ENCODE data around the gene SLC4A2. TPM values are rescaled to one million over a fixed set of nuclear protein-coding genes. Genes with fewer than 3 reads are reported as not detected.
A peak's percentile ranks its signal among the peaks of the same experiment; 100 is the strongest.

SLC4A2 gene
- total RNA-seq, 1 donor = 65.4 TPM

DNA sequence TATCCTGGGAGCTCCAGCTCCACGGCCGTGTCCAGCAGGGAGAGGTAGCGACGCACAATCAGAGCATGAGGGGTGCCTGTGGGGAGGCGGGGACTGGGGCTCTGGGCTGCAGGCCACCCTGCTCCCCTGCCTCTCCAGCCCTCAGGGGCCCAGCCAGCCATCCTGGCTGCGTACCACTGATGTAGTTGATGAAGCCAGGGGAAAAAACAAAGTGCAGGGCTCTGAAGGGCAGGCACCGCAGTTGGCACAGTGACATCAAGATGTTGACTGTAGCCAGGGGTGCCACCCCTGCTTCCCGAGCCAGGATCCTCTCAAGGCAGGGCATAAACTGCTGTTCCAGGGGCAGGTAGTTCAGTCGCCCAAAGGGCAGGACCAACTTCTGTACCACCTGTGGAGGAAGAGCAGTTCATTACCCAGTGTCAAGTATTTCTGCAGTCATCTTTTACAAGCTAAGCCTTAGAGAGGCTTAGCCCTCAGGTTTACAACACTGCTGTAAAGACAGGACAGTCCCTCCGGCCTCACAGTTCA is 18.4 kb downstream of the SLC4A2 start:
- H3K4me3 ChIP-seq (ENCODE audit: low read depth, low read length) = no peak overlapping the region
- no peak for TF ChIP-seq CTCF (IDR thresholded peaks at IDR 0.05; ENCODE audit: insufficient read depth, low read length)
- DNase-seq (ENCODE audit: low read depth) = no peak

DNA sequence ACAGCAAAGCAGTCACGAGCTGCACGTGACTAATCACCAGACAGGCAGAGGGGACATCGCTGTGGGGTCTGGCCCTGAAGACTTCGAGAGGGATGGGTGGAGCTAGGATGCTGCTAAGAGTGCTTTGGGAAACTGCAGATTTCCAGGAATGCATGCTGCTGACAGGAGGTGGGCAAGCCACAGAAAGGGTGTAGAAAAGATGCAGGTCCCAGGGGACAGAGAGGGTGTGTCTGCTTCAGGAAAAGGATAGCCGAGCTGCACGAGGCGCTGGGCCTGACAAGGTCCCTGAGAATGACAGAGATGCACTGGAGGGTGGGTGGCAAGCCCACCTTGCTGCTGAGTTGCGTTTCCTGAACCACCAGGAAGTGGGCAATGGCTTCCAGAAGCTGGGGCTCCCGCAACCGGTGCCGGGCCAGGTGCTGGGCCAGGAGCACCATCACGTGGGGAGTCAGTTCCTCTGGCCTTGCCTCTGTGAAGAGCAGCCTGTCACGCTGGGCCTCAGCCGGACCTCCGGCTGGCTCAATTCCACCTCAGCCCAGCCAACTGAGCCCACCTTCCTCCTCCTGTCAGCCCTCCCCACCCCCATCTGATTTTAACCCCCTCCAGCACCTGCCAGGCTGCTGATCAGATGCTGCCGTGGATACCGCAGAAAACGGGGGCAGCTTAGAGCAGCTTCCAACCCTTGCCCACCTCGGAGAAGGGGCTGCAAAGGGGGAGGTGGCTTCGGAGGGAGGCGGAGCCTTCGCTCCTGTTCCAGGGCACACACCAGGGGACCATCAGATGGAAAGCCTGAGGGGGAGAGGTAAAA is 19.0 kb downstream of the SLC4A2 start:
- DNase-seq (ENCODE audit: low read depth) = peak; percentile 66
- H3K4me3 ChIP-seq (ENCODE audit: low read depth, low read length) = peak overlapping the region; percentile 9
- no peak for TF ChIP-seq CTCF (IDR thresholded peaks at IDR 0.05; ENCODE audit: insufficient read depth, low read length)

- no peak for TF ChIP-seq CTCF (IDR thresholded peaks at IDR 0.05; ENCODE audit: insufficient read depth, low read length)
- peak overlapping the region; percentile 84 for H3K4me3 ChIP-seq (ENCODE audit: low read depth, low read length)
- no peak for DNase-seq (ENCODE audit: low read depth)
These were observed 20.0 kb downstream of the SLC4A2 start for GRCh38 chr7:151079199-151079910.

DNA sequence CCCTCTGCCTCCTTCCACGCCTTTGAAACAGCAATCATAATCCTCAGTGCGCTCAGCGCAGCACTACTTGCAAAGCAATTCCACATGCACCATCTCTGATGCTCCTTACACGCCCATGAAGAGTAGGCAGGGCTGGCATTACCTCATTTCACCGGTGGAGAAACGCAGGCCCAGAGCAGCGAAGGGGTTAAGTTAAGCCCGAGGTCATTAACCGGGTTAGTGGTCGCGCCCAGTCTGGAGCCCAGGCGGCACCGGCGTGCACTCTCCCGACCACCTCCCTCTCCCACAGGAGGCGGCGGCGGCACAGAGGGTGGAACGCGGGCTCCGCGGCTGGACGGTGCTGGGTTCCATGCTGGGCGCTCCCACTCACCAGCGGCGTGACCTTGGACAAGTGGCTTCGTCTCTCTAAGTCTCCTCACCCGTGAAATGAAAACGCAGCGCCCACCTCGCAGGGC is 20.7 kb downstream of the SLC4A2 start:
- peak overlapping the region; percentile 84 for H3K4me3 ChIP-seq (ENCODE audit: low read depth, low read length)
- no peak for DNase-seq (ENCODE audit: low read depth)
- no peak for TF ChIP-seq CTCF (IDR thresholded peaks at IDR 0.05; ENCODE audit: insufficient read depth, low read length)

GRCh38 chr7:151080522-151081169 is 21.3 kb downstream of the SLC4A2 start, which contains the start of gene FASTK:
Gene FASTK, minus strand, starts transcription at chr7:151080809. Its CDS starts 43 bp downstream, at chr7:151080766.
- peak within 1 kb of the TSS; percentile 84 for H3K4me3 ChIP-seq (ENCODE audit: low read depth, low read length)
- DNase-seq (ENCODE audit: low read depth) = peak; percentile 84
- TF ChIP-seq CTCF (IDR thresholded peaks at IDR 0.05; ENCODE audit: insufficient read depth, low read length) = no peak

Measured in fibroblast of the aortic adventitia (primary cell).